A549 treated with AZD9567 at 1 μM for 4 hours (cell line): ENCODE measurements around the gene RELA. TPM values are rescaled to one million over a fixed set of nuclear protein-coding genes. Genes with fewer than 3 reads are reported as not detected.

ENCODE experiments used
- total RNA-seq: library from RNA; stranded (reverse); fragments of 200-300 nt; extraction: Qiagen RNA extraction; gene quantifications from 5 replicates; pipeline ENCODE4 v1.2.3, GENCODE V29; 2022; ENCODE audit not compliant: insufficient read depth

RELA gene
- 52.1 to 79.3 TPM (median 74.8 TPM) in 5 replicates for total RNA-seq

DNA sequence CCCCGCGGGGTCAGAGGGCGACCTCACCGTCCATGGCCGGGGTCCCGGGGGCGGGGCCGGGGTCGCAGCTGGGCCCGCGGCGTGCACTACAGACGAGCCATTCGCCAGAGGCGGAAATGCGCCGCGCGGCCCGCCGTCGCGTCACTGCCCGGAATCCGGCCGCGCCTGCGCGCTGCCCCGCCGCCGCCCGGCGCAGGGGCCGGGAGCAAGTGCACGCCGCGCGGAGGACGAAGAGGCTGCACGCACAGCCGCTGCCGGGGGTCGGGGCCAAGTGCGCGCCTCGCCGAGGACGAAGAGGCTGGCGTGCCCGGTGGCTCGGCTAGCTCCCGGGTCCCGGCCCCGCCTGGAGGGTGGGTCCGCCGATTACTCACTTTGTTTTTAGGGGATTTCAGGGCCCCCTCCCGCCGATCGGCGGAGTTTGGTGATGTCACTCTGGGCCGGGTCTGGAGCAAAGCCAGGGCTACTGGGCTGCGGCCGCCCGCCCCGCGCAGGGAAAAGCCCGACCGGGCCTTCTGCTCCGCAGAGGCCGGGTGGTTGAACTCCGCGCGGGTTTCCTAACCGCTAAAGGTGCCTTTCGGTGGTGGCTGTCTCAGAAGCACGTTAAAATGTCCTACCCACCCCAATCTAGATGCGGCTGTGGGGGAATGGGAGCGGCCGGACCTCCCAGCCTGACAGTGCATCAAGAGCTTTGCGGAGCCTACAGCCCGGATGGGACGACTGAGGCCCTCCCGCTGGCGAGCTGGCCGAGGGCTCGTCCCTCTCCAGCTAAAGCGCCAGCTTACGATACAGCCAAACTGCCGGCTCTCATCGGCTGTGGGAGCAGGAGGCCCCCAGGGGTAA lies at the start of gene RELA:
Gene RELA, minus strand, starts transcription at position 118 of the 840 bp plus-strand sequence. Its CDS starts 84 bp downstream, at position 34.

DNA sequence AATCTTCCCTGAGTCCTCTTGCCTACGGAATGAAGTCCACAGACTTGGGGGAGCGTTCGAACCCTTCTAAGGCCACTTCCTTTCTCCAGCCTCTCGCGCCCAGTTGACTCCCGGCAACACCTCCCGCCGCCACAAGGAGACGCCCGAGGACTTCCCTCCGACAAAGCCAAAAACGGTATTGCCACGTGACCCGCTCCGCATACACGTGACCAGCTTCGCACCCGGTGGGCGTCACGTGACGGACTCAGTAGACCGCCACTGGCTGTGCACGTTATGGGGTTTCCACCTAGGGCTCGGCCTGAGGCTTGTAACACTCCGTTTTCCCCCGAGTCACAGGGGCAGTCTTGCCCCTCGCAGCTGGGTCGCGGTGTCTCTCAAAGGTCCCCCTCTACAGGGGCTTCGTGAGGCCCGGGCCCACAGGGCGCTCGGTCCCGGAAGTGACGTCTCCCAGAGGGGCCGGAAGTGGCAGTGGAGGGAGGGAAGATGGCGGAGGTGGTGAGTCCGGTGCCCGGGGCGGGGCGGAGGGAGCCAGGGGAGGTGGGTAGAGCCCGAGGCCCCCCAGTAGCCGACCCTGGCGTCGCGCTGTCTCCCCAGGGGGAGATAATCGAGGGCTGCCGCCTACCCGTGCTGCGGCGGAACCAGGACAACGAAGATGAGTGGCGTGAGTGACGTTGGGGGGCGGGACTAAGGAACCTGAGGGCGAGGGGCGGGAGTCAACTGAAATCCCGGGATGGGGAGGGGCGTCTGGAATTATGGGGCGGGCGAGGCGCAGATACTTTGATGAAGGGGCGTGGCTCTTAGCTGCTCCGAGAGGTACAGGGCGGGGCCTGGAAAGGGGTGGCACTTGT lies 49.3 kb upstream of the RELA start, which contains the start of gene KAT5:
Gene KAT5, plus strand, starts transcription at position 468 of the 848 bp plus-strand sequence. Its CDS starts 16 bp downstream, at position 484.

DNA sequence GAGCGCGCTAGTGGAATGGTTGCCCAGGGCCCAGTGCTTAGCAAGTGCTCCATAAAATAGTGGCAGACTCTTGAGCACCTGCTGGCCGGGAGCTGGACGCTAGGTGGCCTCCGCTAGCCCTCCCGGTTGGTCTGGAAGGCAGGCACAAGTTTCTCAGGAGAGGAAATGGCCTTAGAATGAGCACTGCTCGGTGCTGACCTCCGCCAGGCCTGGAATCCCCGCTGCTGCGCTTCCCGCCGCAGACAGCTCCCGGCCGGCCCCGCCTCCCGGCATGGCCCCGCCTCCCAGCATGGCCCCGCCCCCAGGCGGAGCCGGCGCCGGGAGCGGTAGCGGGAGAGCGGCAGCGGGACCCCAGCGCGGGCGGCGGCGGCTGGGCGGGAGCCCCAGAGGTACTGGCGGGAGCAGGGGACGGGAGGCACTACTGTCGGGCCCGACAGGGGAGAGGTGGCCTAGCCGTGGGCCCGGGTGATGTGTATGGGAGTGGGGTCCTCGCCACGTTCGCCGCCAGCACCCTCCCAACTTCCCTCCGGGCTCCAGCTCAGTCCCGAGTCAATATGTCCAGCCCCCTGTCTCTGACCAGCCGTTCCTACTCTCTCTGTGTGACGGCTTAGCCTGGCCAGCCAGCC lies 24.8 kb downstream of the RELA start, which contains the start of gene SIPA1:
Gene SIPA1, plus strand, starts transcription at position 308 of the 626 bp plus-strand sequence. CDS start 2,821 bp downstream, outside the sequence.

DNA sequence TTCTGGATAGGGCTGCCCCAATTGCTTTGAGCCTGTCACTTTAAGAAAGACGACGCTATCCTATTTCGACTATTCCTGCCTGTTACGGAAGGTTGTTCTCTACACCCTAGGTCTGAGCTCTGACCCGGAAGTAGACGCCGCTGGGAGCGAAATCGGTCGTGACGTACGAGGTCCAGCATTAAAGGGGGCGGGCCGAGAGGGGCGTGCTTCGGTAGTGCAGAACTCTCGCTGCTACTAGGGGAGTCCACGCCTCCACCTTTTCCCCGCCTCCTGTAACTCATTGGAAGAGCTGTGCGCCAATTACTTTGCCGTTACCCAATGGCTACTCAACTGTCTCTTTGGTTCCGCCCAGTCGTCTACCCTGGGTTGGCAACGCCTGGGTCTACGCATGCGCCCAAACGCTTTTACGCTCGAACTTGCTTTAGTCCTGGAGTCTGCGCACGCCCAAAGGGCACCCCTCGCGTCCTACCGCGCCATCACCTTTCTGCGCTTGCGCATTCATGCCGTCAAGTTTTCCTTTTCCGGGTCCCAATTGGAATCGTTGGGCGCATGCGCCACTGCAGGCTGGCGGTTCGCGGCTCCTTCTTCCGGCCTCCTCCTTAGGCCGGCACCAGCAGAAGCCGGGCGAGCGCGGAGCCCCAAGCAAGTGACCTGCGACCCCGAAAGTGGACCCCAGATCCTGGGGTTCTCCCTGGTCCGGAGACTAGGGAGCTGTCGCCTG lies 47.3 kb downstream of the RELA start, which contains the start of gene PCNX3:
Gene PCNX3, plus strand, starts transcription at position 548 of the 721 bp plus-strand sequence. CDS start 536 bp downstream, outside the sequence.

Other genes starting within 250 kb of the RELA start
- gene NEAT1, start 240.1 kb downstream of the RELA start, total RNA-seq: 95.1 to 289 TPM (median 267 TPM) in 5 replicates
- 55.2 to 111 TPM (median 88.6 TPM) in 5 replicates for gene MALAT1, start 163.9 kb downstream of the RELA start, total RNA-seq
- gene SCYL1, start 137.8 kb downstream of the RELA start, total RNA-seq: 37.6 to 65.4 TPM (median 64.4 TPM) in 5 replicates
- gene LTBP3, start 104.6 kb downstream of the RELA start, total RNA-seq: 65.1 to 117 TPM (median 101 TPM) in 5 replicates
- 69.5 to 80.8 TPM (median 77.9 TPM) in 5 replicates for gene ZNRD2, start 92.4 kb downstream of the RELA start, total RNA-seq
- 20.8 to 56.1 TPM (median 50.0 TPM) in 5 replicates for gene FAM89B, start 90.4 kb downstream of the RELA start, total RNA-seq
- 22.6 to 35.1 TPM (median 32.7 TPM) in 5 replicates for gene EHBP1L1, start 86.9 kb downstream of the RELA start, total RNA-seq
- gene KCNK7, start 67.1 kb downstream of the RELA start, total RNA-seq: 0.26 to 1.4 TPM (median 0.77 TPM) in 4 of 5 replicates, not detected in the other
- gene MAP3K11, start 48.7 kb downstream of the RELA start, total RNA-seq: 44.0 to 49.5 TPM (median 47.5 TPM) in 5 replicates
- gene PCNX3, start 47.1 kb downstream of the RELA start, total RNA-seq: 25.3 to 38.8 TPM (median 37.9 TPM) in 5 replicates
- 11.1 to 21.7 TPM (median 18.4 TPM) in 5 replicates for gene SIPA1, start 24.8 kb downstream of the RELA start, total RNA-seq
- gene KAT5, start 49.3 kb upstream of the RELA start, total RNA-seq: 31.3 to 46.9 TPM (median 45.7 TPM) in 5 replicates
- gene RNASEH2C, start 57.9 kb upstream of the RELA start, total RNA-seq: 26.8 to 55.4 TPM (median 52.8 TPM) in 5 replicates
- gene AP5B1, start 118.1 kb upstream of the RELA start, total RNA-seq: 6.6 to 12.9 TPM (median 11.5 TPM) in 5 replicates
- gene OVOL1, start 124.1 kb upstream of the RELA start, total RNA-seq: 0.05 to 0.09 TPM (median 0.09 TPM) in 4 of 5 replicates, not detected in the other
- 0.08 to 0.10 TPM (median 0.10 TPM) in 3 of 5 replicates, not detected in the others for gene SNX32, start 171.0 kb upstream of the RELA start, total RNA-seq
- 2,195 to 2,429 TPM (median 2,317 TPM) in 5 replicates for gene CFL1, start 195.3 kb upstream of the RELA start, total RNA-seq
- gene MUS81, start 197.5 kb upstream of the RELA start, total RNA-seq: 18.2 to 33.2 TPM (median 29.7 TPM) in 5 replicates
- 0.54 to 1.7 TPM (median 1.3 TPM) in 4 of 5 replicates, not detected in the other for gene EFEMP2, start 209.9 kb upstream of the RELA start, total RNA-seq
- gene CTSW, start 216.9 kb upstream of the RELA start, total RNA-seq: 0.09 TPM in 3 of 5 replicates, not detected in the others
- 84.8 to 112 TPM (median 86.9 TPM) in 5 replicates for gene FIBP, start 225.6 kb upstream of the RELA start, total RNA-seq
- gene CCDC85B, start 227.8 kb upstream of the RELA start, total RNA-seq: 28.3 to 53.4 TPM (median 46.1 TPM) in 5 replicates
- 119 to 205 TPM (median 139 TPM) in 5 replicates for gene FOSL1, start 237.5 kb upstream of the RELA start, total RNA-seq